SK-N-DZ (cell line): ENCODE measurements around the gene OBSCN.

Experiments used
- DNase-seq: peaks from one replicate; pipeline ENCODE4 v3.0.0-alpha.2; 2015; ENCODE audit warnings: low spot score

The OBSCN gene

DNA sequence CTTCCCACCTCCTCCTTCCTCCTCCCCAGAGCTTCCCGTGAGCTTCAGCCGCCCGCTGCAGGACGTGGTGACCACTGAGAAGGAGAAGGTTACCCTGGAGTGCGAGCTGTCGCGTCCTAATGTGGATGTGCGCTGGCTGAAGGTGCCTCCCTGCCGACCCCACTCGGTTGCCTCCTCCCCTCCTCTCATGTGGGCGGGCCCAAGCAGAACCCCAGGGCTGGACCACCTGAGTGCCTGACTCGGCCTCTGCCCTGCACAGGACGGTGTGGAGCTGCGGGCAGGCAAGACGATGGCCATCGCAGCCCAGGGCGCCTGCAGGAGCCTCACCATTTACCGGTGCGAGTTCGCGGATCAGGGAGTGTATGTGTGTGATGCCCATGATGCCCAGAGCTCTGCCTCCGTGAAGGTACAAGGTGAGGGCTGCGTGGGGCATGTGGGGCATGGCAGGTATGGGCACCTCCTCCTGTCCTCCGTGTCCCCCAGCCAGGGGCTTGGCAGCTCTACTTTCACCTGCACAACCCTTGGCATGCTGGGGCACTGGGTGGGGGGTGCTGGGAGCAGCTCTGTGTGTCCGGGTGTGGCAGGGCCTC is 69.2 kb downstream of the OBSCN start:
- peak; percentile 15 for DNase-seq

DNA sequence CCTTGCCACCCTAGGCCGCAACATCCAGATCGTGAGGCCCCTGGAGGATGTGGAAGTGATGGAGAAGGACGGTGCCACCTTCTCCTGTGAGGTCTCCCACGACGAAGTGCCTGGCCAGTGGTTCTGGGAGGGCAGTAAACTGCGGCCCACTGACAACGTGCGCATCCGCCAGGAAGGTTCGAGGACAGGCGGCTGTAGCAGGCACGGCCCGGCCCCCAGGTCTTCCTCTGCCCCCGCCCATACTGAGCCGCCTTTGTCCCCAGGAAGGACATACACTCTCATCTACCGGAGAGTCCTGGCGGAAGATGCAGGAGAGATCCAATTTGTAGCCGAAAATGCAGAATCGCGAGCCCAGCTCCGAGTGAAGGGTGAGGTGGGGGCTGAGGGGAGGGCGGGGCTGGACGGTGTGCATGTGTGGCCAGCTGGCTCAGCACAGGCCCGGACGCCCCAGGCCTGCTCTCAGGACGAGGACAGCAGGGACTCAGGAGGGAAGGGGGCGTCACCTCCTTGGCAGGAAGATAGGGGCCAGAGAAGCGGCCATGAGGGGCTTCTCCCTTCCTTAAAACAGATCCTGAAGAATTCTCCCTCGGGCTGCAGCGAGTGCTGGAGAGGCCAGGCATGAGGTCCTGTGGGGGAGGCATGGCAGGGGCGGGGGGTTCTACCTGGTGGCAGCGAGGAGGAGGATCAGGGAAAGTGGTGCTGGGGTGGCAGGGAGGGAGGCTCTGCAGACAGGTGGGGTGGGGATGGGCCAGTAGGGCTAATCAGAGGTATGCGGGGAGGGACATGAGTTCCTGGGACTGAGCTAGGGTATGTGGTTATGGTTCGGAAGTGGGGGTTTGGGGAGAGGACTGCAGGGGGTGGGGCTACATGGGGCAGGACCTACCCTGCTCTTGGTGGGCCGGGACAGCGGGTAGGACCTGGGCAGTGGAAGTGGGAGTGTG is 69.9 kb downstream of the OBSCN start:
- no peak for DNase-seq

DNA sequence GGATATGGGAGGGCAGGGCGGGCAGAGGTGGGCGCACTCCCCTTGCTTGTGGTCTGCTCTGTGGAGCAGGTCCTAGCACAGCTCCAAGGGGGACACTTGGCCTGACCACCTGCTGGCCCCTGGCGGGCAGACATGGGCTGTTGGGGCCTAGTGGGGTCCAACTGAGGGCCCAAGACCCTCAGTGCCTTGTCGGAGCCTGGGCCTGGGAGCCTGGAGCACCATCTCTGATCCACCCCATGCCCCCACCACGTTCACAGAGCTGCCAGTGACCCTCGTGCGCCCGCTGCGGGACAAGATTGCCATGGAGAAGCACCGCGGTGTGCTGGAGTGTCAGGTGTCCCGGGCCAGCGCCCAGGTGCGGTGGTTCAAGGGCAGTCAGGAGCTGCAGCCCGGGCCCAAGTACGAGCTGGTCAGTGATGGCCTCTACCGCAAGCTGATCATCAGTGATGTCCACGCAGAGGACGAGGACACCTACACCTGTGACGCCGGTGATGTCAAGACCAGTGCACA is 70.6 kb downstream of the OBSCN start:
- DNase-seq = no peak

DNA sequence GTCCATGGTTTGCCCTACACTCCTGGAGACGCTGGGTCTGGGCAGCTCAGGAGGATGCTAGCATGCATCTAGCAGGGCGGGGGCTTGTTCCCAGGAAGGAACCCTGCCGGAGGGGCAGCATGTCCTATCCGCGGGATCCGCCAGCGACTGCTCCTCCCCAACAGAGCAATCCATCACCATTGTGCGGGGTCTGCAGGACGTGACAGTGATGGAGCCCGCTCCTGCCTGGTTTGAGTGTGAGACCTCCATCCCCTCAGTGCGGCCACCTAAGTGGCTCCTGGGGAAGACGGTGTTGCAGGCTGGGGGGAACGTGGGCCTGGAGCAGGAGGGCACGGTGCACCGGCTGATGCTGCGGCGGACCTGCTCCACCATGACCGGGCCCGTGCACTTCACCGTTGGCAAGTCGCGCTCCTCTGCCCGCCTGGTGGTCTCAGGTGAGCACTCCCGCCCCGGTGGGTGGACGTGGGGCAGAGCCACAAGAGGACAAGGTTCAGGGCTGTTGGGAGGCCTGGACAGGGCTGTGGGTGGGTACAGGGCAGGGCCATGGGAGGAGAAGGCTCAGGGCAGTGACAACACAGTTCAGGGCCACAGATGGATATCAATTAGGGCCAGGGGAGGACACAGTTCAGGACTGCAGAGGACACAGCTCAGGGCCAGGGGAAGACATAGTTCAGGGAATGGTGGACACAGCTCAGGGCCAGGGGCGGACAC is 71.3 kb downstream of the OBSCN start:
- no peak for DNase-seq

DNA sequence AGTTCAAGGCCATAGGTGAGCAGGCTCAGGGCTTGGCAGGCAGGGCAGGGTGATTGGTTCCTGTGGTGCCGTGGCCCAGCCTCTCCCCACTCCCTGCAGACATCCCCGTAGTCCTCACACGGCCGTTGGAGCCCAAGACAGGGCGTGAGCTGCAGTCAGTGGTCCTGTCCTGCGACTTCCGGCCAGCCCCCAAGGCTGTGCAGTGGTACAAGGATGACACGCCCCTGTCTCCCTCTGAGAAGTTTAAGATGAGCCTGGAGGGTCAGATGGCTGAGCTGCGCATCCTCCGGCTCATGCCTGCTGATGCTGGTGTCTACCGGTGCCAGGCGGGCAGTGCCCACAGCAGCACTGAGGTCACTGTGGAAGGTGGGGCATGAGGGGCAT is 71.9 kb downstream of the OBSCN start:
- DNase-seq = no peak

DNA sequence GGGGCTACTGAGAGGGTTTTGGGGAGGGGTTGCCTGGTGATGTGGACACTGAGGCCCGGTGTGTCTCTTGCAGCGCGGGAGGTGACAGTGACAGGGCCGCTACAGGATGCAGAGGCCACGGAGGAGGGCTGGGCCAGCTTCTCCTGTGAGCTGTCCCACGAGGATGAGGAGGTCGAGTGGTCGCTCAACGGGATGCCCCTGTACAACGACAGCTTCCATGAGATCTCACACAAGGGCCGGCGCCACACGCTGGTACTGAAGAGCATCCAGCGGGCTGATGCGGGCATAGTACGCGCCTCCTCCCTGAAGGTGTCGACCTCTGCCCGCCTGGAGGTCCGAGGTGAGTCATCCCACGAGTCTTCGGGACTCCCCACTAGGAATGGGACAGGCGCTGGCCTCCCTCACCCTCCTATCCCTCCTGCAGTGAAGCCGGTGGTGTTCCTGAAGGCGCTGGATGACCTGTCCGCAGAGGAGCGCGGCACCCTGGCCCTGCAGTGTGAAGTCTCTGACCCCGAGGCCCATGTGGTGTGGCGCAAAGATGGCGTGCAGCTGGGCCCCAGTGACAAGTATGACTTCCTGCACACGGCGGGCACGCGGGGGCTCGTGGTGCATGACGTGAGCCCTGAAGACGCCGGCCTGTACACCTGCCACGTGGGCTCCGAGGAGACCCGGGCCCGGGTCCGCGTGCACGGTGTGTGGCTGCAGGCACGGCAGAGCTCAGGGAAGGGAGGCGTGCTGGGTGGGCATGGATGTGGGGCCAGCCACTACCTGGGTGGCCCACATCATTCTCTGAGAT is 72.5 kb downstream of the OBSCN start:
- no peak for DNase-seq

DNA sequence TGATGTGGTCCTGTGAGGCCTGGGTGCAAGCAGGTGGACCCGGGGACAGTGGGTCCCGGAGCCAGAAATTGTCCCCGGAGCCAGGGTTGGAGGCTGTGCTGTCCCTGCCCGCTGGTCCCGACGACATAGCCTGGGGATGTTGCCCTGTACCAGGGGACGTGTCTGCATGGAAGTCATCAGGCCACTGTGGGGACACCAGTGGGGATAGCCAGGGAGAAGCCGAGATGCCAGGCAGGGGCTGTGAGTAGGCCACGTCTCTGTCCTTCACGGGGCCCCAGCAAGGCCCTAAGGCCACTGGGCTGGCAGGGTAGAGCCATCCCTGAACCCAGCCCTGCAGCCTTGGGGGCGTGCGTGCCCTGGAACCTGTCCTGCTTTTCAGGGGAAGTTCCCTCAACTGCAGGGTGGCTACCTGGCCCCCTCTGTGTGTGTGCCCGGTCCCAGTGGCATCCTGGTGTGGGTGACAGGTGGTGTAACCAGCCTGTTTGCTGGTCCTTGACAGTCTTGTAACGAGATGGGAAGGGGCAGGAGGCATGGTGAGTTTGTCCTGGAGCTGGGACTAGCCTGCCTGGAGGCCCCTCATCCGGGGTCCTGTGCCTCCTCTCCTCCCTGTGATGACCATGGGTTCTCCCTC is 73.2 kb downstream of the OBSCN start:
- no peak for DNase-seq

DNA sequence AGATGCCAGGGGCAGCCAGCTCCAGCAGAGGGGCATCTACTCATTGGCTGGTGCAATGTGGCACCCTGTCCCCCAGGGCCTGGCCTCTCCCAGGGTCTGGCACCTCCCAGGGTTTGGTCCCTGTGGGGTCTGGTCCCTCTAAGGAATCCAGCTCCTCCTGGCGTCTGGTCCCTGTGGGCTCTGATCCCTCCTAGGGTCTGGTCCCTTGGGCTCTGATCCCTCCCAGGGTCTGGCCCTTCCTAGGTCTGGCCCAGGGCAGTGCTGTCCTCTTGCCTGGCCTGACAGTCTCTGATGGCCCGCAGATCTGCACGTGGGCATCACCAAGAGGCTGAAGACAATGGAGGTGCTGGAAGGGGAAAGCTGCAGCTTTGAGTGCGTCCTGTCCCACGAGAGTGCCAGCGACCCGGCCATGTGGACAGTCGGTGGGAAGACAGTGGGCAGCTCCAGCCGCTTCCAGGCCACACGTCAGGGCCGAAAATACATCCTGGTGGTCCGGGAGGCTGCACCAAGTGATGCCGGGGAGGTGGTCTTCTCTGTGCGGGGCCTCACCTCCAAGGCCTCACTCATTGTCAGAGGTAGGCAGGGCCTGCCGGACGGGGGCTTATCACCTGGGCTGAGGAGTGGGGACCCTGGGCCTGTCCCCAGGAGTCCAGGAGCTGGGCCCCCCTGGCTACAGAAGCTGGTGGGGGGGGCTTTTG is 73.9 kb downstream of the OBSCN start:
- no peak for DNase-seq

DNA sequence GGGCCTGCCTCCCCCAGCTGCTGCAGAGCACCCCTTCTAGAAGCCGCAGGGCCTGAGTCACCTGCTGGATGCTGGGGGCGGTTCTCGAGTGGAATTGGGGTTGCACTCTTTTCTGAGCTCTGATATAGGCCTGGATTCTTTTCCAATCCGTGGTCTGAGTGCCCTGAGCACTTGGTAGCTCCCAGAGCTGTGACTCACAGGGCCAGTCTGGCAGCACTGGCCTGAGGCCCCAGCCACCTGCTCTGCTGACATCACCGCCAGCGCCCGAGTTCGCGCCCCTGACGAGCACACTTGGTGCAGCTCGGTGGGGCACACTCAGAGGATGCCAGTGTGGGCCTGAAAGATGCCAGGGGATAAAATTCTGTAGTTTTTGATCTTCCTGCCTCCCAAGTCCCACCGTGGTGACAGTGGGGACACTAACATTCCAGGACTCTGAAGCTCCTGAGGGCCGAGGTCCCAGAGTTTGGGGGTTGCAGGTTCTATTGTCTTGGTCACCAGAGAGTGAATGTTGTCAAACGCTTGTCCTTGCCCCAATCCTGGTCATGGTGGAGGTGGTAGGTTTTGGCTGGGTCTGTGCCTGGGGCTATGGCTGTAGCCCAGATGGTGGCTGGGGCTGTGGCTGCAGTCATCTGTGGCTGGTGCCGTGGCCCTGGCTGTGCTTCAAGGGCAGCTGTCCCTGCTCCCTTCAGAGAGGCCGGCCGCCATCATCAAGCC is 74.6 kb downstream of the OBSCN start:
- DNase-seq = no peak

DNA sequence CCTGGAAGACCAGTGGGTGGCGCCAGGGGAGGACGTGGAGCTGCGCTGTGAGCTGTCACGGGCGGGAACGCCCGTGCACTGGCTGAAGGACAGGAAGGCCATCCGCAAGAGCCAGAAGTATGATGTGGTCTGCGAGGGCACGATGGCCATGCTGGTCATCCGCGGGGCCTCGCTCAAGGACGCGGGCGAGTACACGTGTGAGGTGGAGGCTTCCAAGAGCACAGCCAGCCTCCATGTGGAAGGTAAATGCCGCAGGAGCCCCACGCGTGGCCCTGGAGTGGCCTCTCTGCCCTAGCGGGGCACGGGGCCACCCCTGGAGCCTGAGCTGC is 75.2 kb downstream of the OBSCN start:
- DNase-seq = no peak

DNA sequence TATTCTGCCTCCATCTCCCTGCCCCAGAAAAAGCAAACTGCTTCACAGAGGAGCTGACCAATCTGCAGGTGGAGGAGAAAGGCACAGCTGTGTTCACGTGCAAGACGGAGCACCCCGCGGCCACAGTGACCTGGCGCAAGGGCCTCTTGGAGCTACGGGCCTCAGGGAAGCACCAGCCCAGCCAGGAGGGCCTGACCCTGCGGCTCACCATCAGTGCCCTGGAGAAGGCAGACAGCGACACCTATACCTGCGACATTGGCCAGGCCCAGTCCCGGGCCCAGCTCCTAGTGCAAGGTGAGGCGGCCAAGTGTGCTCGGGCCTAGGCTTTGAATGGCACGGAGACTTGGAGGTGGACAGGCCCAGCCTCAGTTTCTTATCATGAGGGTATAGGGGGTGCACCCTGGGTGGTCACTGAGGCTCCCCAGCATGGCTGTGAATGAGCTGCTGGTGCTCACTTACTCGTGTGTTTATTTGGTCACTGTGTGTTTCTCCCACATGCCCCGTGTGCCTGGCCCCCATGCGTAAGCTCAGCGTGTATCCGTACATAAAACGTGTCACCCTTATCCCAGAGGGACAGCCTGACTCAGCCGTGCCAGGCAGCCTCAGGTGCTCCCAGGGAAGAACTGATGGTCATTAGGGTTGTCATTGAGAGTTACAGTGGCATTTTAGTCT is 75.8 kb downstream of the OBSCN start:
- no peak for DNase-seq

DNA sequence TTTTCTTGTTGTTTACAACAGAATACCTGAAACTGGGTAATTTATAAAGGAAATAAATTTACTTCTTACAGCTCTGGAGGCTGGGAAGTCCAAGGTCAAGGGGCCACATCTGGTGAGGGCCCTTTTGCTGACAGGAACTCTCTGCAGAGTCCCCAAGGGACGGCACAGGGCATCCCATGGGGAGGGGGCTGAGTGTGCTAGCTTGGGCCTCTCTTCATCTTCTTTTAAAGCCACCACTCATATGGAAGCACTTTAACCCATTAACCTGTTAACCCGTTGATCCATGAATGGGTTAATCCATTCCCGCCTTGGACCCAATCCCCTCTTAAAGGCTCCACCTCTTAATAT is 76.3 kb downstream of the OBSCN start:
- DNase-seq = no peak

DNA sequence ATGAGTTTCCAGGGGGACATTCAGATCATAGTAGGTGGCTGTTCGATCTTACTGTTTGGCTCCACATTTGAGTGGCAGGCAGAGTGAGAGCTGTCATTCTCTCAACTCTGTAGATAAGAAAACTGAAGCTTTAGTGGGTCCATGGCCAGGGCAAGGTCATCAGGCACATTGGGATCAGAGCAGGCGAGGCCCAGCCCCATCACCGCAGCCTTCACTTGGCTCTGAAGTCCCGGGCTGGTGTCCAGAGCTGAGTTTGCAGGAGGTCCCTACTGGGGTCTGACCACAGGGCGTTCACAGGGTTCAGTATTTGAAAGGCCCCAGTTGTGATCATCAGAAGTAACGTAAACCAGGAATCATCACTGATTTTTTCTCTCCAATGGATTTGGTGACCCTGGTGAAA is 76.7 kb downstream of the OBSCN start:
- DNase-seq = no peak

DNA sequence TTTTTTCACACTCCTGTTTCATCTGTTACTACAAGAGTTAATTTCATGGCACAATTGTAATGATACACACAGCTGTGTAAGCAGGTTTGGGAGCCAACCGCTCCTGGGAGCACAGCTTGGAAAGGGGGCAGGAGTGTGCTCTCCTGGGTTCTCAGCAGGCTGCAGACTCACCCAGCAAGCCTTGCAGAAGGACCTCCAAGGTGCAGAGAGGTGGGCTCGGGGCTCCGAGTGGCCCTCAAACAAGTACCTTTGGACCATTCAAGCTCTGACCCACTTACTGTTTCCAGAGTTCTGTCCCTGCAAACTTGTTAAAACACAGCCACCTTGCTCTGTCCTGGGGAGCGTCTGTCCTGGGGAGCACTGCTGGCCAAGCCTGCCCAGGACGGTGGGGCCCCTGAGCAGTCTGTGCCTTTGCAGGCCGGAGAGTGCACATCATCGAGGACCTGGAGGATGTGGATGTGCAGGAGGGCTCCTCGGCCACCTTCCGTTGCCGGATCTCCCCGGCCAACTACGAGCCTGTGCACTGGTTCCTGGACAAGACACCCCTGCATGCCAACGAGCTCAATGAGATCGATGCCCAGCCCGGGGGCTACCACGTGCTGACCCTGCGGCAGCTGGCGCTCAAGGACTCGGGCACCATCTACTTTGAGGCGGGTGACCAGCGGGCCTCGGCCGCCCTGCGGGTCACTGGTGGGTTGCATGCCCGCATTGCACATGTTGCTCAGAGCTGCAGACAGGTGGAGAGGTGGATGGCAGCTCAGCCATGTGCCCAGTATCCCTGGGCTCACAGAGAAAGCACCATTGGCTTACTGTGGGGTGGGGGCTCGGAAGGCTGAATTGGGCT is 78.0 kb downstream of the OBSCN start:
- DNase-seq = no peak

DNA sequence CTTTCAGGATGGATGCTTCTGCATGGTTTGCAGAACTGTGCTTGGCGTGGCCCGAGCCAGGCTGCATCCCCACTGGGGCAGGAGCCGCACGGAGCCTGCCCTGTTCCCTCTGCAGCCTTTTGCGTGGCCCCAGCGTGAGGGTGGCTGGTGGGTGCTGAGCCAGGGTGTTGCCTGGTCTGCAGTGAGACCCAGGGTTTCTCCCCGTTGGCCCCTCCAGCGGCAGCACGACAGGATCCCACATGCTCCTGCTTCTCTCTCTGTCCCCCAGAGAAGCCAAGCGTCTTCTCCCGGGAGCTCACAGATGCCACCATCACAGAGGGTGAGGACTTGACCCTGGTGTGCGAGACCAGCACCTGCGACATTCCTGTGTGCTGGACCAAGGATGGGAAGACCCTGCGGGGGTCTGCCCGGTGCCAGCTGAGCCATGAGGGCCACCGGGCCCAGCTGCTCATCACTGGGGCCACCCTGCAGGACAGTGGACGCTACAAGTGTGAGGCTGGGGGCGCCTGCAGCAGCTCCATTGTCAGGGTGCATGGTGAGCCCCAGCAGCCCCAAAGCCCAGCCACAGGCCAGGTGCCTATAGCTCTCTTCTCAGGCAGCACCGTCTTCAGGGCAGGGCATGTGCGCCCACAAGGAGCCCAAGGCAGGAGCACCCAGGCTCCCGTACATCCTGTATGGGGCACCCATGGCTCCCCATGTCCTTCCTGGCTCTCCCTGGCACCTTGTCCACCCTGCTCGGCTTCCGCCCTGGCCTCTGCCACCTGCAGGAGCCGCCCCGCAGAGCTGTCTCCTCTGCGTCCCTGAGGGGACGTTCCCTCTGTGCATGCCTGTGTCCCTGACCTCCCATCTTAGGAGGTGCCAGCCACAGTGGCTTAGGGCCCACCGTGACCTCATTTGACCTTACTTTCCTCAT is 78.9 kb downstream of the OBSCN start:
- DNase-seq = no peak

DNA sequence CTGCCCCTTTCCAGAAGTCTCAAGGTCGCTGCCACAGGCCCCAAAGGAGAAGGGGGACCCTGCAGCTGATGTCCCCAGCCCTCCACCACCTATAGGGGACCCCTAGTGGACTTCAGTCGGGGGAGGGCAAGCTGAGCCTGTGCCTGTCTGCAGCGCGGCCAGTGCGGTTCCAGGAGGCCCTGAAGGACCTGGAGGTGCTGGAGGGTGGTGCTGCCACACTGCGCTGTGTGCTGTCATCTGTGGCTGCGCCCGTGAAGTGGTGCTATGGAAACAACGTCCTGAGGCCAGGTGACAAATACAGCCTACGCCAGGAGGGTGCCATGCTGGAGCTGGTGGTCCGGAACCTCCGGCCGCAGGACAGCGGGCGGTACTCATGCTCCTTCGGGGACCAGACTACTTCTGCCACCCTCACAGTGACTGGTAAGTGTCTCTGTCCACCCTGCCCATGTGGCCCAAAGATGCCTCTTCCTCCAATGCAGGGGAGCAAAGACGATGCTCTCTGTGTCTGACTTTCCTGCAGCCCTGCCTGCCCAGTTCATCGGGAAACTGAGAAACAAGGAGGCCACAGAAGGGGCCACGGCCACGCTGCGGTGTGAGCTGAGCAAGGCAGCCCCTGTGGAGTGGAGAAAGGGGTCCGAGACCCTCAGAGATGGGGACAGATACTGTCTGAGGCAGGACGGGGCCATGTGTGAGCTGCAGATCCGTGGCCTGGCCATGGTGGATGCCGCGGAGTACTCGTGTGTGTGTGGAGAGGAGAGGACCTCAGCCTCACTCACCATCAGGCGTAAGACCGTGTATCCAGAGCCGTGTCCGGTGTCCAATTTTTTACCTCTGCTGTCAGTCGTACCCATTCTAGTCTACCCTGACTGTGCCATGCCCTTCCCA is 79.9 kb downstream of the OBSCN start:
- no peak for DNase-seq
